Liver (tissue), 3 donors: Measurements from ENCODE around the gene PYDC2.

Source experiments
- CTCF ChIP-seq: fragments of 150-350 bp; IDR thresholded peaks from 2 replicates; pipeline ENCODE4 v1.5.1; 2017; ENCODE audit warnings: improper control_type of control experiment, low read depth, low read length; ENCODE audit not compliant: missing input control
- HNF4A ChIP-seq, 2 donors: conservative IDR thresholded peaks; 2 replicates each; pipeline ENCODE4 v1.6.1; 2016; ENCODE audit warnings: antibody characterized with exemption in 2 of 2, mild to moderate bottlenecking in 2 of 2
- JUND ChIP-seq, 2 donors: IDR thresholded peaks; 2 replicates each; pipeline ENCODE4 v1.6.1; 2016; ENCODE audit warnings: antibody characterized with exemption in 2 of 2
- NR2F2 ChIP-seq: IDR thresholded peaks from 2 replicates; pipeline ENCODE4 v1.6.1; 2016; ENCODE audit warnings: antibody characterized with exemption
- YY1 ChIP-seq: IDR thresholded peaks from 2 replicates; pipeline ENCODE4 v1.6.1; 2016; ENCODE audit warnings: antibody characterized with exemption, mild to moderate bottlenecking
- TF ChIP-seq, protein P1 (sequence below): IDR thresholded peaks from 2 replicates; pipeline ENCODE4 v1.6.1; 2016; ENCODE audit warnings: antibody characterized with exemption
- donor health status: healthy.
- donor health status: healthy.

GRCh38 chr3:191470080-191470479 lies 9.1 kb downstream of the PYDC2 start:
- TF ChIP-seq NR2F2 (no peak), CTCF (no peak), YY1 (no peak), HNF4A (conservative IDR thresholded peaks at IDR 0.05) (no peak), JUND (IDR thresholded peaks at IDR 0.05) (no peak)
- TF ChIP-seq, protein P1, sequence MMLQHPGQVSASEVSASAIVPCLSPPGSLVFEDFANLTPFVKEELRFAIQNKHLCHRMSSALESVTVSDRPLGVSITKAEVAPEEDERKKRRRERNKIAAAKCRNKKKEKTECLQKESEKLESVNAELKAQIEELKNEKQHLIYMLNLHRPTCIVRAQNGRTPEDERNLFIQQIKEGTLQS = no peak
